HK-2 (cell line): ENCODE measurements around the gene ANO7.

Source experiments
- DNase-seq: peaks from one replicate; pipeline ENCODE4 v3.0.0-alpha.2; 2018; ENCODE audit not compliant: unreplicated experiment

ANO7 gene

DNA sequence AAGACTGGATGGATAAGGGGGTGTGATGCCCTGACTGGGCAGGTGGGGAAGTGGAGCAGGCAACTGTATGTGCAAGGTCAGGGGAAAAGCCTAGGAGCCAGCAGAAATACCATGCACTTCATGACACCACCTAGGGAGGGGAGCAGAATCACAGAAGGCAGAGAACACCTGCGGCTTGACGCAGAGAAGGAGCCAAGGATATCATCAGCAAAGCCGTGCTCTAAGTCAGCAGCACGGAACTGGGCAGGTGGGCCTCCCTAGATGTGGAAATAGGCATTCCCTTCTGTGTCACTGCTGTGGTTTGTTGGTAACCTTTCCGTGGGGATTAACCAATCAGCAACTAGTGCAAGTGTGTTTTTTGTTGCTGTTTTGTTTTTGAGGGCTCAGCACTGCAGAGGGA is 85.7 kb downstream of the ANO7 start:
- DNase-seq, result no peak
